Liver (tissue), 3 donors: Measurements from ENCODE around the gene MAPKAP1.

Experiments used
- CTCF ChIP-seq: fragments of 150-350 bp; IDR thresholded peaks from 2 replicates; pipeline ENCODE4 v1.5.1; 2017; ENCODE audit warnings: improper control_type of control experiment, low read depth, low read length; ENCODE audit not compliant: missing input control
- EGR1 ChIP-seq, 2 donors: IDR thresholded peaks; 2 replicates each; pipeline ENCODE4 v1.6.1; 2016 to 2018; ENCODE audit warnings: antibody characterized with exemption in 2 of 2, low read depth in 2 of 2
- FOXA1 ChIP-seq: IDR thresholded peaks from 2 replicates; pipeline ENCODE4 v1.6.1; 2016; ENCODE audit warnings: antibody characterized with exemption
- GABPA ChIP-seq, 2 donors: IDR thresholded peaks in 1 of 2; conservative IDR thresholded peaks in 1 of 2; 2 replicates each; pipeline ENCODE4 v1.6.1; 2016; ENCODE audit warnings: antibody characterized with exemption in 2 of 2, mild to moderate bottlenecking in 1 of 2, moderate library complexity in 1 of 2
- JUND ChIP-seq, 2 donors: IDR thresholded peaks; 2 replicates each; pipeline ENCODE4 v1.6.1; 2016; ENCODE audit warnings: antibody characterized with exemption in 2 of 2
- RAD21 ChIP-seq, 2 donors: IDR thresholded peaks; 2 replicates each; pipeline ENCODE4 v1.6.1; 2016; ENCODE audit warnings: antibody characterized with exemption in 2 of 2, mild to moderate bottlenecking in 2 of 2
- RXRA ChIP-seq, 2 donors: IDR thresholded peaks; 2 replicates each; pipeline ENCODE4 v1.6.1; 2017 to 2018; ENCODE audit warnings: antibody characterized with exemption in 2 of 2, mild to moderate bottlenecking in 1 of 2
- SP1 ChIP-seq: IDR thresholded peaks from 2 replicates; pipeline ENCODE4 v1.6.1; 2018; ENCODE audit warnings: antibody characterized with exemption, mild to moderate bottlenecking
- TAF1 ChIP-seq: conservative IDR thresholded peaks from 2 replicates; pipeline ENCODE4 v1.6.1; 2016; ENCODE audit warnings: antibody characterized with exemption, mild to moderate bottlenecking
- YY1 ChIP-seq: IDR thresholded peaks from 2 replicates; pipeline ENCODE4 v1.6.1; 2016; ENCODE audit warnings: antibody characterized with exemption, mild to moderate bottlenecking
- TF ChIP-seq, protein P1 (sequence below): IDR thresholded peaks from 2 replicates; pipeline ENCODE4 v1.6.1; 2016; ENCODE audit warnings: antibody characterized with exemption, mild to moderate bottlenecking
- TF ChIP-seq, protein P2 (sequence below): IDR thresholded peaks from 2 replicates; pipeline ENCODE4 v1.6.1; 2016; ENCODE audit warnings: antibody characterized with exemption
- TF ChIP-seq, protein P3 (sequence below): IDR thresholded peaks from 2 replicates; pipeline ENCODE4 v1.6.1; 2016; ENCODE audit warnings: antibody characterized with exemption
- TF ChIP-seq, protein P4 (sequence below): IDR thresholded peaks from 2 replicates; pipeline ENCODE4 v1.6.1; 2016; ENCODE audit warnings: antibody characterized with exemption
- donor health status: healthy.
- donor health status: healthy.

DNA sequence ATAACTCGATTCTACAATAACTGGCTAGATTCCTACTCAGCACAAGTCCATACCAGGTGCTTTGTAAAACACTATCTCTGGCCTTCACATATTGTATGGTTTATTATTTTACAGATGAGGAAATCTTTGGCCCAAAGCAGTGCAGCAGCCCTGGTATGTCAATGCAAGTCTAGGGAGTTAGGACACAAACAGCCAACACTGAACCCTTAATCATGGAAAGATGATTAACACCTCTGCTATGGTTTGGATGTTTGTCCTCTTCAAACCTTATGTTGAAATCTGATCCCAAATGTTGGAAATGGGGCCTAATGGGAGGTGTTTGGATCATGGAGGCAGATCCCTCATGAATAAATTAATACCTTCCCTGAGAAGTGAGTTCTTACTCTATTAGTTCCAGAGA lies 76.6 kb downstream of the MAPKAP1 start:
- TF ChIP-seq CTCF (no peak), TAF1 (no peak), YY1 (no peak), JUND (IDR thresholded peaks at IDR 0.05) (no peak), GABPA (IDR thresholded peaks at IDR 0.05 in 1 of 2, conservative IDR thresholded peaks at IDR 0.05 in 1 of 2) (no peak), EGR1 (IDR thresholded peaks at IDR 0.05; ENCODE audit: low read depth in 2 of 2) (no peak), RAD21 (IDR thresholded peaks at IDR 0.05) (no peak), SP1 (no peak), FOXA1 (no peak), RXRA (IDR thresholded peaks at IDR 0.05) (no peak)
- TF ChIP-seq, protein P1, sequence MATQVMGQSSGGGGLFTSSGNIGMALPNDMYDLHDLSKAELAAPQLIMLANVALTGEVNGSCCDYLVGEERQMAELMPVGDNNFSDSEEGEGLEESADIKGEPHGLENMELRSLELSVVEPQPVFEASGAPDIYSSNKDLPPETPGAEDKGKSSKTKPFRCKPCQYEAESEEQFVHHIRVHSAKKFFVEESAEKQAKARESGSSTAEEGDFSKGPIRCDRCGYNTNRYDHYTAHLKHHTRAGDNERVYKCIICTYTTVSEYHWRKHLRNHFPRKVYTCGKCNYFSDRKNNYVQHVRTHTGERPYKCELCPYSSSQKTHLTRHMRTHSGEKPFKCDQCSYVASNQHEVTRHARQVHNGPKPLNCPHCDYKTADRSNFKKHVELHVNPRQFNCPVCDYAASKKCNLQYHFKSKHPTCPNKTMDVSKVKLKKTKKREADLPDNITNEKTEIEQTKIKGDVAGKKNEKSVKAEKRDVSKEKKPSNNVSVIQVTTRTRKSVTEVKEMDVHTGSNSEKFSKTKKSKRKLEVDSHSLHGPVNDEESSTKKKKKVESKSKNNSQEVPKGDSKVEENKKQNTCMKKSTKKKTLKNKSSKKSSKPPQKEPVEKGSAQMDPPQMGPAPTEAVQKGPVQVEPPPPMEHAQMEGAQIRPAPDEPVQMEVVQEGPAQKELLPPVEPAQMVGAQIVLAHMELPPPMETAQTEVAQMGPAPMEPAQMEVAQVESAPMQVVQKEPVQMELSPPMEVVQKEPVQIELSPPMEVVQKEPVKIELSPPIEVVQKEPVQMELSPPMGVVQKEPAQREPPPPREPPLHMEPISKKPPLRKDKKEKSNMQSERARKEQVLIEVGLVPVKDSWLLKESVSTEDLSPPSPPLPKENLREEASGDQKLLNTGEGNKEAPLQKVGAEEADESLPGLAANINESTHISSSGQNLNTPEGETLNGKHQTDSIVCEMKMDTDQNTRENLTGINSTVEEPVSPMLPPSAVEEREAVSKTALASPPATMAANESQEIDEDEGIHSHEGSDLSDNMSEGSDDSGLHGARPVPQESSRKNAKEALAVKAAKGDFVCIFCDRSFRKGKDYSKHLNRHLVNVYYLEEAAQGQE = no peak
- TF ChIP-seq, protein P2, sequence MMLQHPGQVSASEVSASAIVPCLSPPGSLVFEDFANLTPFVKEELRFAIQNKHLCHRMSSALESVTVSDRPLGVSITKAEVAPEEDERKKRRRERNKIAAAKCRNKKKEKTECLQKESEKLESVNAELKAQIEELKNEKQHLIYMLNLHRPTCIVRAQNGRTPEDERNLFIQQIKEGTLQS = no peak
- TF ChIP-seq, protein P3, sequence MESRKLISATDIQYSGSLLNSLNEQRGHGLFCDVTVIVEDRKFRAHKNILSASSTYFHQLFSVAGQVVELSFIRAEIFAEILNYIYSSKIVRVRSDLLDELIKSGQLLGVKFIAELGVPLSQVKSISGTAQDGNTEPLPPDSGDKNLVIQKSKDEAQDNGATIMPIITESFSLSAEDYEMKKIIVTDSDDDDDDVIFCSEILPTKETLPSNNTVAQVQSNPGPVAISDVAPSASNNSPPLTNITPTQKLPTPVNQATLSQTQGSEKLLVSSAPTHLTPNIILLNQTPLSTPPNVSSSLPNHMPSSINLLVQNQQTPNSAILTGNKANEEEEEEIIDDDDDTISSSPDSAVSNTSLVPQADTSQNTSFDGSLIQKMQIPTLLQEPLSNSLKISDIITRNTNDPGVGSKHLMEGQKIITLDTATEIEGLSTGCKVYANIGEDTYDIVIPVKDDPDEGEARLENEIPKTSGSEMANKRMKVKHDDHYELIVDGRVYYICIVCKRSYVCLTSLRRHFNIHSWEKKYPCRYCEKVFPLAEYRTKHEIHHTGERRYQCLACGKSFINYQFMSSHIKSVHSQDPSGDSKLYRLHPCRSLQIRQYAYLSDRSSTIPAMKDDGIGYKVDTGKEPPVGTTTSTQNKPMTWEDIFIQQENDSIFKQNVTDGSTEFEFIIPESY = no peak
- TF ChIP-seq, protein P4, sequence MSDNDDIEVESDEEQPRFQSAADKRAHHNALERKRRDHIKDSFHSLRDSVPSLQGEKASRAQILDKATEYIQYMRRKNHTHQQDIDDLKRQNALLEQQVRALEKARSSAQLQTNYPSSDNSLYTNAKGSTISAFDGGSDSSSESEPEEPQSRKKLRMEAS = no peak
